AG04449 (cell line): ENCODE measurements around the gene OR7G1.

Experiments used
- CTCF ChIA-PET: fragments of 350-600 bp; formaldehyde crosslinking; extraction: SDS; loops from one replicate; lab custom pipeline; 2021; ENCODE audit warnings: antibody characterized with exemption; lab: Yijun Ruan, JAX
- POLR2A ChIA-PET: fragments of 400-600, 350-600 bp; formaldehyde crosslinking; extraction: SDS; loops from one replicate; lab custom pipeline; 2020; ENCODE audit warnings: antibody characterized with exemption, inconsistent platforms; lab: Yijun Ruan, JAX
- DNase-seq: peaks from one replicate; pipeline ENCODE4 v3.0.0-alpha.2; 2010; ENCODE audit warnings: low read depth, low spot score
- H3K4me3 ChIP-seq: 2 replicates; pipeline ENCODE4 v1.5.1; 2011; ENCODE audit warnings: low read depth, mild to moderate bottlenecking, control low read depth, low read length
- TF ChIP-seq, protein P1 (sequence below): IDR thresholded peaks from one replicate; pipeline ENCODE4 v1.5.1; 2011; ENCODE audit warnings: mild to moderate bottlenecking, moderate library complexity, low read length, control low read depth, inconsistent platforms; ENCODE audit not compliant: insufficient read depth; ENCODE audit errors: missing control alignments

The OR7G1 gene

DNA sequence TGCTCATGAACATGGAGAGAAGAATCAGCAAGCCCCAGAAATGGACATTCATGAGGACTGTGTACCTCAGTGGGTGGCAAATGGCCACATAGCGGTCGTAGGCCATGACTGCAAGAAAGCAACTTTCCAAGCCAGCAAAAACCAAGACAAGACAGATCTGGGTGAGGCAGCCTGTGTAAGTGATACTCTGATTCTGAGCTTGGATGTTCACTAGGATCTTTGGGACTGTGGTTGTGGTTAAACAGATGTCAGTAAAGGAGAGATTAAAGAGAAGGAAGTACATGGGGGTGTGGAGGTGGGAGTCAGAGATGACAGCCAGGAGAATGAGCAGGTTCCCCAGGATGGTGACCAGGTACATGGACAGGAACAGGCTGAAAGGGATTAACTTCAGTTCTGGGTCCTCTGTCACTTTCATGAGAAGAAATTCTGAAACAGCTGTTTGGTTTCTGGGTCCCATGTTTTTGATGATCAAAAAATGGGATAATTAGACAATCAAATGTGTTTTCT, at the start of gene OR7G1:
Gene OR7G1 (minus strand): TSS at position 457 of the 507 bp plus-strand sequence. CDS start 0 bp downstream, at position 457.
- ChIA-PET CTCF (no interaction called here), POLR2A (no interaction called here)
- TF ChIP-seq, protein P1, sequence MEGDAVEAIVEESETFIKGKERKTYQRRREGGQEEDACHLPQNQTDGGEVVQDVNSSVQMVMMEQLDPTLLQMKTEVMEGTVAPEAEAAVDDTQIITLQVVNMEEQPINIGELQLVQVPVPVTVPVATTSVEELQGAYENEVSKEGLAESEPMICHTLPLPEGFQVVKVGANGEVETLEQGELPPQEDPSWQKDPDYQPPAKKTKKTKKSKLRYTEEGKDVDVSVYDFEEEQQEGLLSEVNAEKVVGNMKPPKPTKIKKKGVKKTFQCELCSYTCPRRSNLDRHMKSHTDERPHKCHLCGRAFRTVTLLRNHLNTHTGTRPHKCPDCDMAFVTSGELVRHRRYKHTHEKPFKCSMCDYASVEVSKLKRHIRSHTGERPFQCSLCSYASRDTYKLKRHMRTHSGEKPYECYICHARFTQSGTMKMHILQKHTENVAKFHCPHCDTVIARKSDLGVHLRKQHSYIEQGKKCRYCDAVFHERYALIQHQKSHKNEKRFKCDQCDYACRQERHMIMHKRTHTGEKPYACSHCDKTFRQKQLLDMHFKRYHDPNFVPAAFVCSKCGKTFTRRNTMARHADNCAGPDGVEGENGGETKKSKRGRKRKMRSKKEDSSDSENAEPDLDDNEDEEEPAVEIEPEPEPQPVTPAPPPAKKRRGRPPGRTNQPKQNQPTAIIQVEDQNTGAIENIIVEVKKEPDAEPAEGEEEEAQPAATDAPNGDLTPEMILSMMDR, result no peak
- no peak for DNase-seq
- no peak within 1 kb of the TSS for H3K4me3 ChIP-seq

GRCh38 chr19:9165261-9165660, 49.7 kb upstream of the OR7G1 start:
- ChIA-PET CTCF (no interaction called here), POLR2A (no interaction called here)
- TF ChIP-seq, protein P1, result no peak

GRCh38 chr19:9161427-9161826, 45.9 kb upstream of the OR7G1 start:
- TF ChIP-seq, protein P1, result no peak
- ChIA-PET CTCF (no interaction called here), POLR2A (no interaction called here)
- no peak for DNase-seq
- H3K4me3 ChIP-seq, result no peak overlapping the region

More at GRCh38 chr19:9165261-9165660, 49.7 kb upstream of the OR7G1 start:
- H3K4me3 ChIP-seq, result no peak overlapping the region
- DNase-seq, result no peak

DNA sequence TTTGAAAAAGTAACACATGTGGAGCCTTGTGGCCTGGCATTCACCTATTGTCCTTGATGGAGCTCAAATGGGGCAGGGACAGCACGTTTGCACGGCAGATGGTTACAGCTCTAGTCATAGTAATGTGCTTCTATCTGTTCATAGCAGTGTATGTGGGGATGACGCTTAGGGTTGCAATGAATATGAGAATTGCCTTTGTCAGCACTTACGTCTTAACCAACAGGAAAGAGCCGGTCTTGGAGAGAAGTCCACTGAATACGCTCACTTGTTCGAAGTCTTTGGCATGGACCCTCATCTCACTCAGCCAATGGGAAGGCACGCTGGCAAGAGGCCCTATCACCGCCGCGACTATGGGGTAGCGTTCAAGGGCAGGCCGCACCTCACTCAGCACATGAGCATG, 44.3 kb upstream of the OR7G1 start:
- no peak overlapping the region for H3K4me3 ChIP-seq
- ChIA-PET POLR2A (no interaction called here), CTCF (no interaction called here)
- TF ChIP-seq, protein P1, result no peak
- no peak for DNase-seq

GRCh38 chr19:9156304-9156703, 40.7 kb upstream of the OR7G1 start:
- ChIA-PET POLR2A (no interaction called here), CTCF (no interaction called here)
- no peak overlapping the region for H3K4me3 ChIP-seq
- TF ChIP-seq, protein P1, result no peak
- no peak for DNase-seq

GRCh38 chr19:9155591-9155990, 40.0 kb upstream of the OR7G1 start:
- DNase-seq, result no peak
- CTCF ChIA-PET, result no interaction called here
- POLR2A ChIA-PET, result no interaction called here
- TF ChIP-seq, protein P1, result no peak
- H3K4me3 ChIP-seq, result no peak overlapping the region
